Panc1 (cell line): ENCODE measurements around the gene SENP7. TPM values are rescaled to one million over a fixed set of nuclear protein-coding genes. Genes with fewer than 3 reads are reported as not detected.
"Not testable (repeated sequence)": the region's sequence is repeated elsewhere in the genome, so short reads cannot be mapped to it uniquely, and the experiment has no call there.

Experiments
- ATAC-seq: fragments of 200-7000 bp; cut with Tn5 transposase; 2 replicates; pipeline ENCODE4 v1.9.1; 2020; ENCODE audit warnings: mild to moderate bottlenecking, moderate library complexity
- BruUV-seq: library from RNA; stranded (reverse); fragments of 400-500 nt; replicated peaks from 2 replicates; lab custom pipeline; 2021; lab: Mats Ljungman, UMichigan
- CTCF ChIA-PET: fragments of 300-600 bp; sonication (Branson Sonifier 250); formaldehyde crosslinking; loops from one replicate; lab custom pipeline; 2022; ENCODE audit warnings: antibody characterized with exemption; lab: Charles Lee
- POLR2A ChIA-PET: fragments of 300-600 bp; sonication (Branson Sonifier 250); formaldehyde crosslinking; loops from one replicate; lab custom pipeline; 2022; ENCODE audit warnings: antibody characterized with exemption; lab: Charles Lee
- DNase-seq: peaks from one replicate; pipeline ENCODE4 v3.0.0-alpha.2; 2010; ENCODE audit warnings: low read depth, low spot score
- H3K27ac ChIP-seq: 2 replicates; pipeline ENCODE4 v1.5.1; 2011; ENCODE audit warnings: mild to moderate bottlenecking, low read length, inconsistent platforms
- H3K27me3 ChIP-seq: fragments of 200-500 bp; sonication (Bioruptor generic); 2 replicates; pipeline ENCODE4 v1.6.0; 2014; ENCODE audit warnings: low read length, inconsistent platforms; ENCODE audit not compliant: control insufficient read depth, insufficient read depth
- H3K36me3 ChIP-seq: fragments of 200-500 bp; sonication (Bioruptor generic); 2 replicates; pipeline ENCODE4 v1.5.1; 2014; ENCODE audit warnings: inconsistent platforms, mild to moderate bottlenecking, low read length, moderate library complexity; ENCODE audit not compliant: control insufficient read depth, insufficient read depth
- H3K4me1 ChIP-seq: 2 replicates; pipeline ENCODE4 v1.5.1; 2011; ENCODE audit warnings: inconsistent platforms, mild to moderate bottlenecking, low read length, moderate library complexity; ENCODE audit not compliant: control insufficient read depth, insufficient read depth
- H3K4me3 ChIP-seq, 2 experiments: 2 replicates each; pipeline ENCODE4 v1.5.1; 2011 to 2012; ENCODE audit warnings: low read depth in 2 of 2, low read length in 2 of 2, mild to moderate bottlenecking in 2 of 2, inconsistent platforms in 1 of 2, moderate library complexity in 1 of 2
- H3K9me3 ChIP-seq: fragments of 200-500 bp; sonication (Bioruptor generic); 2 replicates; pipeline ENCODE4 v1.5.1; 2014; ENCODE audit warnings: low read depth, mild to moderate bottlenecking, inconsistent platforms, low read length, moderate library complexity; ENCODE audit not compliant: control insufficient read depth, insufficient read depth
- POLR2AphosphoS5 ChIP-seq: IDR thresholded peaks from 2 replicates; pipeline ENCODE4 v1.6.1; 2012; ENCODE audit warnings: mild to moderate bottlenecking, low read depth, low read length, moderate library complexity
- REST ChIP-seq, 2 experiments: IDR thresholded peaks; 2 replicates each; pipeline ENCODE4 v1.6.1; 2011 to 2012; ENCODE audit warnings: low read depth in 2 of 2, control low read depth in 1 of 2, low read length in 1 of 2, mild to moderate bottlenecking in 1 of 2, moderate library complexity in 1 of 2; ENCODE audit not compliant: insufficient read depth in 1 of 2
- SIN3A ChIP-seq: IDR thresholded peaks from 2 replicates; pipeline ENCODE4 v1.6.1; 2012; ENCODE audit warnings: low read depth, mild to moderate bottlenecking, low read length, moderate library complexity, borderline replicate concordance; ENCODE audit not compliant: insufficient read depth
- TCF7L2 ChIP-seq: IDR thresholded peaks from 2 replicates; pipeline ENCODE4 v1.6.1; 2011; ENCODE audit warnings: mild to moderate bottlenecking, low read depth, low read length, inconsistent platforms
- in situ Hi-C: cut with HindIII; loops from 2 replicates; pipeline ENCODE4 v1.10.0; 2016; ENCODE audit warnings: low sequenced_read_pairs, low pct_unique_long_range_greater_than_20kb
- intact Hi-C: fragments of 100-400 bp; cut with micrococcal nuclease; formaldehyde crosslinking; loops from one replicate; pipeline ENCODE4 v1.10.0; 2022; ENCODE audit not compliant: unreplicated experiment
- total RNA-seq: library from RNA; stranded (reverse); gene quantifications from one replicate; pipeline ENCODE4 v1.2.1, GENCODE V29; 2021; ENCODE audit not compliant: unreplicated experiment
- TF ChIP-seq, protein P1 (sequence below): fragments of 450-650 bp; IDR thresholded peaks from 2 replicates; pipeline ENCODE4 v1.5.1; 2017; ENCODE audit warnings: mild to moderate bottlenecking

The SENP7 gene
- total RNA-seq, 1 experiment from 2014 or later: 10.1 TPM

DNA sequence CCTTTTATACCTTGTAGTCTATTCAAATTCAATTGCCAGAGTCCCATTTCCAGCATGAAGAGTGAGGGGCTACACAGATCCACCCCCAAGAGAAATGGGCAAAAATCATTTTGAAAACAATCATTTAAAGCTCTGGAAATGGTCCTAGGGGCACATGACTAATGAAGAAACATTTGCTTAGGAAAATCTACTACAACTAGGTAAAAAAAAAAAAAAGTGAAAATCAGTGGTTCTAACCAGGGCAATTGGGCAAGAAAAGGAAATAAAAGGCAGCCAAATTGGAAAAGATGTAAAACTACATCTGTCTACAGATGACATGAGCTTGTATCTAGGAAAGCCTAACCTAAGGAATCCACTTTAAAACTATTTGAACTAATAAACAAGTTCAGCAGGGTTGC, 202.0 kb downstream of the SENP7 start:
- Histone ChIP-seq H3K36me3 (no peaks in the 10 kb centered on the region), H3K27me3 (no peaks in the 10 kb centered on the region), H3K27ac (no peak overlapping the region), H3K9me3 (no peaks in the 10 kb centered on the region; the same call in 1 of the 2 replicates), H3K4me1 (no peaks in the 10 kb centered on the region), H3K4me3 (no peak overlapping the region)
- ATAC-seq (no peak), DNase-seq (no peak)
- ChIA-PET CTCF (interaction anchor here (0.5 kb wide), 1 partner anchor 31 kb away, joined by 3 read pairs; no protein-coding TSS in a partner anchor), POLR2A (no interaction called here)
- TF ChIP-seq TCF7L2 (no peak), POLR2AphosphoS5 (no peak), SIN3A (no peak), REST (IDR thresholded peaks at IDR 0.05; ENCODE audit: insufficient read depth in 1 of 2, low read depth in 2 of 2, low read length in 1 of 2) (no peak)
- TF ChIP-seq, protein P1, sequence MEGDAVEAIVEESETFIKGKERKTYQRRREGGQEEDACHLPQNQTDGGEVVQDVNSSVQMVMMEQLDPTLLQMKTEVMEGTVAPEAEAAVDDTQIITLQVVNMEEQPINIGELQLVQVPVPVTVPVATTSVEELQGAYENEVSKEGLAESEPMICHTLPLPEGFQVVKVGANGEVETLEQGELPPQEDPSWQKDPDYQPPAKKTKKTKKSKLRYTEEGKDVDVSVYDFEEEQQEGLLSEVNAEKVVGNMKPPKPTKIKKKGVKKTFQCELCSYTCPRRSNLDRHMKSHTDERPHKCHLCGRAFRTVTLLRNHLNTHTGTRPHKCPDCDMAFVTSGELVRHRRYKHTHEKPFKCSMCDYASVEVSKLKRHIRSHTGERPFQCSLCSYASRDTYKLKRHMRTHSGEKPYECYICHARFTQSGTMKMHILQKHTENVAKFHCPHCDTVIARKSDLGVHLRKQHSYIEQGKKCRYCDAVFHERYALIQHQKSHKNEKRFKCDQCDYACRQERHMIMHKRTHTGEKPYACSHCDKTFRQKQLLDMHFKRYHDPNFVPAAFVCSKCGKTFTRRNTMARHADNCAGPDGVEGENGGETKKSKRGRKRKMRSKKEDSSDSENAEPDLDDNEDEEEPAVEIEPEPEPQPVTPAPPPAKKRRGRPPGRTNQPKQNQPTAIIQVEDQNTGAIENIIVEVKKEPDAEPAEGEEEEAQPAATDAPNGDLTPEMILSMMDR: no peak
- in situ Hi-C loops: no loop called here
- BruUV-seq: no TSS peak
- intact Hi-C loops: no loop called here

GRCh38 chr3:101308147-101308772, 204.8 kb downstream of the SENP7 start:
- H3K9me3 ChIP-seq, H3K36me3 ChIP-seq, H3K4me3 ChIP-seq, in situ Hi-C loops, POLR2A ChIA-PET, ATAC-seq, H3K27me3 ChIP-seq, H3K27ac ChIP-seq, BruUV-seq, CTCF ChIA-PET, intact Hi-C loops, H3K4me1 ChIP-seq, DNase-seq: not testable (repeated sequence)

DNA sequence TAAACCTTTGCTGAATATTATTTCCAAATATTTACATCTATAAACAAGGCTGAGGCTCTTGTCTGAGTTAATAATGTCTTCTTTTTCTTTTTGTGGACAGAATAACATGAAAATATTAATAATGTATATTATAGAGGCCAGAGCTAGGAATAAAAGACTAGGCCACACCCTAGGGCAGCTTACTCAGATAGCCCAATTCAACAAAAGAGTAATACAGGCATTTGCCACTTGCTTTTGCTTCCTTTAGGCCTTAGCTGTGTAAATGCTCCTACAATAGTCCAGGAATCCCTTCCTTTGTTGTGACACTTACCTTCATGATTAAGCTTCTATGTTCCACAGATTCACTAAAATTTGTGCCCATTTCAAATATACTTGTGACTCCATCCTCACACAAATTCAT, 209.2 kb downstream of the SENP7 start:
- Histone ChIP-seq H3K36me3 (no peaks in the 10 kb centered on the region), H3K27ac (no peak overlapping the region), H3K4me1 (no peaks in the 10 kb centered on the region), H3K9me3 (no peaks in the 10 kb centered on the region; the same call in 1 of the 2 replicates), H3K4me3 (no peak overlapping the region), H3K27me3 (no peaks in the 10 kb centered on the region)
- DNase-seq: no peak
- CTCF ChIA-PET: no interaction called here
- no peak for ATAC-seq
- POLR2A ChIA-PET: no interaction called here
- TF ChIP-seq, protein P1: no peak
- no peak for TF ChIP-seq REST (IDR thresholded peaks at IDR 0.05; ENCODE audit: insufficient read depth in 1 of 2, low read depth in 2 of 2, low read length in 1 of 2)
- no peak for TF ChIP-seq SIN3A
- TF ChIP-seq TCF7L2: no peak
- no peak for TF ChIP-seq POLR2AphosphoS5
- no TSS peak for BruUV-seq
- in situ Hi-C loops (no loop called here), intact Hi-C loops (no loop called here)
